ENCODE measurements around the gene PLXDC2.

GRCh38 chr10:20276127-20276979 lies 460.1 kb downstream of the PLXDC2 start:
- TF ChIP-seq CTCF (tag by site-specific recombination; IDR thresholded peaks at IDR 0.05) (no peak), ZNF776 (tag by site-specific recombination; IDR thresholded peaks at IDR 0.05; ENCODE audit: borderline replicate concordance) (no peak), ZNF747 (tag by site-specific recombination; IDR thresholded peaks at IDR 0.05) (no peak), EGR2 (tag by site-specific recombination; IDR thresholded peaks at IDR 0.05; ENCODE audit: low read depth) (no peak), TCF7L2 (IDR thresholded peaks at IDR 0.05; ENCODE audit: borderline replicate concordance, low read depth, low read length) (no peak), OVOL3 (tag by site-specific recombination; IDR thresholded peaks at IDR 0.05) (no peak), GLIS1 (tag by site-specific recombination; IDR thresholded peaks at IDR 0.05) (no peak), ZNF274 (IDR thresholded peaks at IDR 0.05; ENCODE audit: low read length) (no peak), ZNF274 (tag by site-specific recombination; IDR thresholded peaks at IDR 0.05; ENCODE audit: borderline replicate concordance) (no peak), ZNF549 (tag by site-specific recombination; IDR thresholded peaks at IDR 0.05) (no peak), ZNF121 (tag by site-specific recombination; IDR thresholded peaks at IDR 0.05) (no peak)
